B cell (primary cell): ENCODE measurements around the gene PRSS21. TPM values are rescaled to one million over a fixed set of nuclear protein-coding genes. Genes with fewer than 3 reads are reported as not detected.

Experiments
- ATAC-seq: fragments of 200-7000 bp; cut with Tn5 transposase; one replicate; pipeline ENCODE4 v1.10.0; 2021; ENCODE audit warnings: low read depth, mild to moderate bottlenecking, moderate number of reproducible peaks, moderate library complexity
- CTCF ChIA-PET: fragments of 350-600 bp; sonication (Branson Sonifier 250); formaldehyde crosslinking; loops from one replicate; lab custom pipeline; 2021; ENCODE audit warnings: antibody characterized with exemption, inconsistent platforms; lab: Charles Lee
- POLR2A ChIA-PET: fragments of 350-600 bp; sonication (Branson Sonifier 250); formaldehyde crosslinking; loops from one replicate; lab custom pipeline; 2021; ENCODE audit warnings: antibody characterized with exemption; lab: Charles Lee
- DNase-seq: peaks from one replicate; pipeline ENCODE4 v3.0.0; 2013
- H2AFZ ChIP-seq: 2 replicates; pipeline ENCODE4 v1.6.1; 2012; ENCODE audit warnings: mild to moderate bottlenecking, low read depth, low read length; ENCODE audit not compliant: insufficient read depth, poor library complexity, severe bottlenecking
- H3K27ac ChIP-seq, 2 donors: 1 replicate in 1 of 2; 2 replicates in 1 of 2; pipeline ENCODE4 v1.5.1; 2012 to 2013; ENCODE audit warnings: low read length in 2 of 2, mild to moderate bottlenecking in 2 of 2, moderate library complexity in 1 of 2
- H3K27me3 ChIP-seq, 4 experiments: fragments of 200-600 bp in 1 of 4; sonication (generic) in 1 of 4; replicated peaks in 1 of 4; 1 replicate in 2 of 4; 2 replicates in 2 of 4; pipeline versions ENCODE4 v1.6.1 to v1.7.0; 2013 to 2016; ENCODE audit warnings: low read length in 3 of 4, mild to moderate bottlenecking in 2 of 4, mixed read lengths in 1 of 4, moderate library complexity in 1 of 4; ENCODE audit not compliant: insufficient read depth in 4 of 4, control insufficient read depth in 3 of 4; ENCODE audit errors: control extremely low read depth in 1 of 4
- H3K36me3 ChIP-seq, 2 experiments: replicated peaks in 1 of 2; 1 replicate in 1 of 2; 2 replicates in 1 of 2; pipeline versions ENCODE4 v1.6.1 to v1.7.1; 2013; ENCODE audit warnings: low read length in 1 of 2; ENCODE audit not compliant: insufficient read depth in 2 of 2, control insufficient read depth in 1 of 2; ENCODE audit errors: control extremely low read depth in 1 of 2, extremely low read depth in 1 of 2
- H3K4me1 ChIP-seq, 2 donors: fragments of 200-600 bp in 1 of 2; sonication (generic) in 1 of 2; 1 replicate in 1 of 2; 2 replicates in 1 of 2; pipeline versions ENCODE4 v1.5.1 to v1.6.1; 2013 to 2017; ENCODE audit warnings: low read length in 2 of 2; ENCODE audit not compliant: control insufficient read depth in 2 of 2, insufficient read depth in 2 of 2
- H3K4me2 ChIP-seq: replicated peaks from 2 replicates; pipeline ENCODE3; 2012; ENCODE audit warnings: mild to moderate bottlenecking, low read depth, low read length; ENCODE audit not compliant: poor library complexity, severe bottlenecking
- H3K4me3 ChIP-seq, 5 experiments: fragments of 200-600 bp in 1 of 5; sonication (generic) in 1 of 5; 1 replicate in 3 of 5; 2 replicates in 2 of 5; pipeline versions ENCODE4 v1.5.1 to v1.7.0; 2011 to 2016; ENCODE audit warnings: low read length in 4 of 5, mild to moderate bottlenecking in 4 of 5, low read depth in 2 of 5, control low read depth in 1 of 5, moderate library complexity in 1 of 5; ENCODE audit not compliant: insufficient read depth in 1 of 5; ENCODE audit errors: control extremely low read depth in 1 of 5, extremely low read depth in 1 of 5
- H3K79me2 ChIP-seq: fragments of 200-600 bp; sonication (generic); one replicate; pipeline ENCODE4 v1.6.0; 2016; ENCODE audit warnings: low read length; ENCODE audit not compliant: control insufficient read depth, insufficient read depth
- H3K9ac ChIP-seq: fragments of 200-600 bp; sonication (generic); 2 replicates; pipeline ENCODE4 v1.6.1; 2017; ENCODE audit warnings: mild to moderate bottlenecking, low read length, moderate library complexity
- H3K9me3 ChIP-seq, 3 donors: one replicate each; pipeline versions ENCODE4 v1.6.1 to v1.7.1; 2013; ENCODE audit warnings: low read length in 2 of 3; ENCODE audit not compliant: control insufficient read depth in 2 of 3, insufficient read depth in 1 of 3; ENCODE audit errors: control extremely low read depth in 1 of 3
- H4K20me1 ChIP-seq: 2 replicates; pipeline ENCODE4 v1.6.0; 2012; ENCODE audit warnings: mild to moderate bottlenecking, low read length; ENCODE audit not compliant: insufficient read depth, control insufficient read depth, poor library complexity, severe bottlenecking
- H3K27ac Mint-ChIP-seq: one replicate; pipeline ENCODE4 v1.8.0; 2021; ENCODE audit warnings: mixed read lengths
- H3K27me3 Mint-ChIP-seq: one replicate; pipeline ENCODE4 v1.8.0; 2021; ENCODE audit warnings: mixed read lengths
- H3K4me1 Mint-ChIP-seq: one replicate; pipeline ENCODE4 v1.8.0; 2021; ENCODE audit warnings: mixed read lengths
- H3K4me3 Mint-ChIP-seq: one replicate; pipeline ENCODE4 v1.8.0; 2021; ENCODE audit warnings: mixed read lengths
- H3K9me3 Mint-ChIP-seq: one replicate; pipeline ENCODE4 v1.8.0; 2022; ENCODE audit warnings: mixed read lengths; ENCODE audit not compliant: insufficient read depth
- CTCF ChIP-seq: fragments of 200-600 bp; IDR thresholded peaks from one replicate; pipeline ENCODE4 v1.8.0; 2022; ENCODE audit warnings: antibody characterized with exemption, mild to moderate bottlenecking
- EZH2 ChIP-seq: IDR thresholded peaks from 2 replicates; pipeline ENCODE4 v1.6.1; 2012; ENCODE audit warnings: borderline replicate concordance, low read depth, mild to moderate bottlenecking, moderate library complexity, low read length; ENCODE audit not compliant: insufficient read depth, poor library complexity, severe bottlenecking
- WGBS: methylation state at CpG from one replicate; pipeline ENCODE4 v1.1.5; 2013; ENCODE audit warnings: missing lambda C conversion rate; ENCODE audit not compliant: insufficient coverage; 5-methylcytosine and 5-hydroxymethylcytosine counted together
- intact Hi-C: fragments of 100-400 bp; cut with micrococcal nuclease; formaldehyde crosslinking; loops from one replicate; pipeline ENCODE4 v1.10.0; 2022
- polyA plus RNA-seq: library from polyadenylated mRNA; depleted of rRNA; stranded (reverse); fragments of >200 nt; gene quantifications from 2 replicates; pipeline ENCODE4 v1.2.3, GENCODE V29; 2012
- total RNA-seq, 2 donors: library from RNA; stranded (reverse); fragments of 120-200 nt in 1 of 2; gene quantifications; 1 replicate in 1 of 2; 2 replicates in 1 of 2; pipeline versions ENCODE4 v1.2.3 to v1.2.4, GENCODE V29; 2013 to 2022

Gene PRSS21
- total and polyA plus RNA-seq, 2 donors (not counting 1 experiment from before 2014, with no cell fraction given) = 2.0 to 5.8 TPM

DNA sequence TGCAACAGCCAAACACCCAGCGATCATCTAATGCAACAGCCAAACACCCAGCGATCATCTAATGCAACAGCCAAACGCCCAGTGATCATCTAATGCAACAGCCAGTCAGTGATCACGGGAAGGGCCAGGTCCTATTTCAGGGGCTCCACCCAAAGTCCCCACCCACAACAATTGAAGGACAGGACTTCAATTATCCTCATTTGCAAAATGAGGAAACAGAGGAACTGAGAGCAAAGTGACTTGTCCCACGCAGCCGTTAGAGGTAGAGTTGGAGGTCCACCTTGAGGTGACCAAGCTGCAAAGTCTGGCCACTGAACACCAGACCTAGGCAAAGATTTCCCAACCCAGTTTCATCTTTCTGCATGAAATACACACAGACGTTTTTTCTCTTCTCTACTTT, 16.7 kb downstream of the PRSS21 start:
- H3K4me3 ChIP-seq = no peak overlapping the region
- no peak overlapping the region for H3K4me2 ChIP-seq
- no peak for TF ChIP-seq CTCF
- TF ChIP-seq EZH2 = no peak
- no peaks in the 10 kb centered on the region for H3K79me2 ChIP-seq
- intact Hi-C loops = no loop called here
- no peak overlapping the region for H3K9ac ChIP-seq
- DNase-seq (no peak), ATAC-seq (no peak)
- no peaks in the 10 kb centered on the region for H4K20me1 ChIP-seq
- no peaks in the 10 kb centered on the region for H3K9me3 Mint-ChIP-seq
- no peak overlapping the region for H2AFZ ChIP-seq
- H3K27ac ChIP-seq = no peak overlapping the region
- no peaks in the 10 kb centered on the region for H3K4me1 ChIP-seq
- ChIA-PET POLR2A (no interaction called here), CTCF (no interaction called here)
- H3K27me3 ChIP-seq = peaks cover 0 to 55% (median 5%) of the 10 kb centered on the region in 4 experiments
- no peak overlapping the region for H3K4me3 Mint-ChIP-seq
- 71% methylated on average over 4 of the region's 7 CpGs for WGBS
- H3K27ac Mint-ChIP-seq = no peak overlapping the region
- no peaks in the 10 kb centered on the region for H3K36me3 ChIP-seq
- H3K27me3 Mint-ChIP-seq = peaks cover 45% of the 10 kb centered on the region
- no peaks in the 10 kb centered on the region for H3K4me1 Mint-ChIP-seq
- H3K9me3 ChIP-seq = no peaks in the 10 kb centered on the region

DNA sequence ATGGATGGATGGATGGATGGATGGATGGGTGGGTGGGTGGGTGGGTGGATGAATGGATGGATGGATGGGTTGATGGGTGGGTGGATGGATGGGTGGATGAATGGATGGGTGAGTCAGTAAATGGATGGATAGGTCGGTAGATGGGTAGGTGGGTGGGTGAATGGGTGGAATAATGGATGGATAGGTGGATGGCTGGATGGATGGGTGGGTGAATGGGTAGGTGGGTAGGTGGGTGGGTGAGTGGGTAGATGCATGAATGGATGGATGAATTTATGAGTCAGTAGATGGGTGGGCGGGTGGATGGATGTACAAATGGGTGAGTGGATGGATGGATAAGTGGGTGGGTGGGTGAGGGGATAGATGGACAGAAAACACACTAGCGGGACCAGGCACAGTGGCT, 17.9 kb downstream of the PRSS21 start:
- H3K9me3 Mint-ChIP-seq = no peaks in the 10 kb centered on the region
- H3K4me3 Mint-ChIP-seq = no peak overlapping the region
- Histone ChIP-seq H3K79me2 (no peaks in the 10 kb centered on the region), H3K27ac (no peak overlapping the region), H3K4me3 (no peak overlapping the region), H3K4me1 (peaks cover 0 to under 1% of the 10 kb centered on the region in 2 donors), H3K9me3 (no peaks in the 10 kb centered on the region), H3K9ac (no peak overlapping the region), H3K4me2 (no peak overlapping the region), H2AFZ (no peak overlapping the region), H3K36me3 (no peaks in the 10 kb centered on the region), H4K20me1 (no peaks in the 10 kb centered on the region), H3K27me3 (peaks cover 0 to 49% (median 4%) of the 10 kb centered on the region in 4 experiments)
- TF ChIP-seq CTCF (no peak), EZH2 (no peak)
- POLR2A ChIA-PET = no interaction called here
- intact Hi-C loops = no loop called here
- H3K27me3 Mint-ChIP-seq = peaks cover 45% of the 10 kb centered on the region
- H3K4me1 Mint-ChIP-seq = no peaks in the 10 kb centered on the region
- no peak for DNase-seq
- H3K27ac Mint-ChIP-seq = no peak overlapping the region
- CTCF ChIA-PET = no interaction called here
- 91% methylated on average over 2 of the region's 3 CpGs for WGBS
- no peak for ATAC-seq
